ENCODE measurements around the gene TRIM41. TPM values are rescaled to one million over a fixed set of nuclear protein-coding genes. Genes with fewer than 3 reads are reported as not detected.

TRIM41 gene
- total RNA-seq, 1 experiment from 2014 or later: 26.8 TPM

GRCh38 chr5:181243018-181243563 is 20.0 kb downstream of the TRIM41 start:
- no peak for DNase-seq
- Histone ChIP-seq H3K27ac (ENCODE audit: low read length) (peak overlapping the region; percentile 86), H3K4me2 (ENCODE audit: low read length) (peak overlapping the region; percentile 90), H3K4me3 (ENCODE audit: low read length) (peak overlapping the region; percentile 99), H3K9me3 (ENCODE audit: low read length) (no peaks in the 10 kb centered on the region), H3K79me2 (ENCODE audit: low read length) (peaks cover 84% of the 10 kb centered on the region), H3K4me1 (ENCODE audit: insufficient read depth, low read length) (peaks cover 30% of the 10 kb centered on the region), H3K9me2 (replicated peaks; ENCODE audit: low read length) (no peaks in the 10 kb centered on the region), H3K27me3 (ENCODE audit: low read length) (no peaks in the 10 kb centered on the region), H2AFZ (ENCODE audit: low read length) (no peak overlapping the region; the same call in 1 of the 2 replicates), H3F3A (ENCODE audit: low read length, unreplicated experiment) (peaks cover 11% of the 10 kb centered on the region), H3K36me3 (ENCODE audit: low read depth, low read length) (peaks cover 45% of the 10 kb centered on the region), H4K20me1 (ENCODE audit: low read length) (peaks cover 50% of the 10 kb centered on the region), H3K9ac (ENCODE audit: low read length) (peak overlapping the region; percentile 100)
- intact Hi-C loops (cut with micrococcal nuclease): loop anchor here (2.0 kb wide), 1 partner anchor 20 kb away; the partner anchor contains the start of gene TRIM41
- BruUV-seq (replicated peaks): TSS peak; percentile 60
- TF ChIP-seq EZH2phosphoT487 (IDR thresholded peaks at IDR 0.05; ENCODE audit: borderline replicate concordance, low read length) (no peak), EZH2 (IDR thresholded peaks at IDR 0.05; ENCODE audit: low read length, unreplicated experiment) (no peak)
- TF ChIP-seq, protein P1, sequence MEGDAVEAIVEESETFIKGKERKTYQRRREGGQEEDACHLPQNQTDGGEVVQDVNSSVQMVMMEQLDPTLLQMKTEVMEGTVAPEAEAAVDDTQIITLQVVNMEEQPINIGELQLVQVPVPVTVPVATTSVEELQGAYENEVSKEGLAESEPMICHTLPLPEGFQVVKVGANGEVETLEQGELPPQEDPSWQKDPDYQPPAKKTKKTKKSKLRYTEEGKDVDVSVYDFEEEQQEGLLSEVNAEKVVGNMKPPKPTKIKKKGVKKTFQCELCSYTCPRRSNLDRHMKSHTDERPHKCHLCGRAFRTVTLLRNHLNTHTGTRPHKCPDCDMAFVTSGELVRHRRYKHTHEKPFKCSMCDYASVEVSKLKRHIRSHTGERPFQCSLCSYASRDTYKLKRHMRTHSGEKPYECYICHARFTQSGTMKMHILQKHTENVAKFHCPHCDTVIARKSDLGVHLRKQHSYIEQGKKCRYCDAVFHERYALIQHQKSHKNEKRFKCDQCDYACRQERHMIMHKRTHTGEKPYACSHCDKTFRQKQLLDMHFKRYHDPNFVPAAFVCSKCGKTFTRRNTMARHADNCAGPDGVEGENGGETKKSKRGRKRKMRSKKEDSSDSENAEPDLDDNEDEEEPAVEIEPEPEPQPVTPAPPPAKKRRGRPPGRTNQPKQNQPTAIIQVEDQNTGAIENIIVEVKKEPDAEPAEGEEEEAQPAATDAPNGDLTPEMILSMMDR (conservative IDR thresholded peaks at IDR 0.05; ENCODE audit: low read depth, low read length): no peak
- POLR2A ChIA-PET (ENCODE audit: unreplicated experiment): no interaction called here
- ATAC-seq: no peak
- CTCF ChIA-PET: no interaction called here

- H3F3A ChIP-seq (ENCODE audit: low read length, unreplicated experiment): peaks cover 11% of the 10 kb centered on the region
- intact Hi-C loops (cut with micrococcal nuclease): loop anchor here (2.0 kb wide), 1 partner anchor 21 kb away; the partner anchor contains the start of gene TRIM41
- H3K9me3 ChIP-seq (ENCODE audit: low read length): no peaks in the 10 kb centered on the region
- CTCF ChIA-PET: interaction anchor here (0.6 kb wide), 1 partner anchor 18 kb away, joined by 11 read pairs; no protein-coding TSS in a partner anchor
- no peaks in the 10 kb centered on the region for H3K27me3 ChIP-seq (ENCODE audit: low read length)
- POLR2A ChIA-PET (ENCODE audit: unreplicated experiment): interaction anchor here (0.6 to 0.7 kb wide), 4 partner anchors 12 to 56 kb away, joined by 3 to 6 read pairs (median 4); no protein-coding TSS in a partner anchor
- no TSS peak for BruUV-seq (replicated peaks)
- peaks cover 38% of the 10 kb centered on the region for H3K36me3 ChIP-seq (ENCODE audit: low read depth, low read length)
- H4K20me1 ChIP-seq (ENCODE audit: low read length): peaks cover 49% of the 10 kb centered on the region
- no peaks in the 10 kb centered on the region for H3K9me2 ChIP-seq (replicated peaks; ENCODE audit: low read length)
- peak within 1 kb of the TSS; percentile 100 for H3K9ac ChIP-seq (ENCODE audit: low read length)
- H3K79me2 ChIP-seq (ENCODE audit: low read length): peaks cover 88% of the 10 kb centered on the region
- H3K27ac ChIP-seq (ENCODE audit: low read length): peak within 1 kb of the TSS; percentile 86
- TF ChIP-seq EZH2 (IDR thresholded peaks at IDR 0.05; ENCODE audit: low read length, unreplicated experiment): no peak
- TF ChIP-seq, protein P1 (conservative IDR thresholded peaks at IDR 0.05; ENCODE audit: low read depth, low read length): no peak
- no peak for TF ChIP-seq EZH2phosphoT487 (IDR thresholded peaks at IDR 0.05; ENCODE audit: borderline replicate concordance, low read length)
- peak within 1 kb of the TSS; percentile 90 for H3K4me2 ChIP-seq (ENCODE audit: low read length)
- H3K4me3 ChIP-seq (ENCODE audit: low read length): peak within 1 kb of the TSS; percentile 99
- ATAC-seq (peak; percentile 48), DNase-seq (peak; percentile 78)
- peak within 1 kb of the TSS; percentile 90 for H2AFZ ChIP-seq (ENCODE audit: low read length)
- peaks cover 30% of the 10 kb centered on the region for H3K4me1 ChIP-seq (ENCODE audit: insufficient read depth, low read length)
Measured at GRCh38 chr5:181243564-181244343, 20.7 kb downstream of the TRIM41 start, which contains the start of gene RACK1. TSS of gene RACK1 (minus strand) at chr5:181243906. CDS start at chr5:181243800, 106 bp downstream.

All from PC-3 (cell line).